Adrenal gland (tissue), 12 donors: ENCODE data around the gene CEP78. TPM values are rescaled to one million over a fixed set of nuclear protein-coding genes. Genes with fewer than 3 reads are reported as not detected.

Experiments used
- DNase-seq, 7 donors: peaks; one replicate each; pipeline ENCODE4 v3.0.0-alpha.2; 2019 to 2020
- H3K27ac ChIP-seq, 5 donors: fragments of 200-600 bp; sonication (generic) in 4 of 5; 1 replicate in 3 of 5; 2 replicates in 2 of 5; pipeline versions ENCODE4 v1.5.1 to v1.8.0; 2016 to 2020; ENCODE audit warnings: mild to moderate bottlenecking in 1 of 5
- H3K27me3 ChIP-seq: fragments of 200-600 bp; 2 replicates; pipeline ENCODE4 v1.8.0; 2021
- H3K36me3 ChIP-seq, 2 donors: fragments of 200-600 bp; replicated peaks in 1 of 2; 1 replicate in 1 of 2; 2 replicates in 1 of 2; pipeline versions ENCODE4 v1.5.1 to v1.8.0; 2018 to 2022
- H3K4me1 ChIP-seq, 2 donors: fragments of 200-600 bp; replicated peaks in 1 of 2; 1 replicate in 1 of 2; 2 replicates in 1 of 2; pipeline versions ENCODE4 v1.5.1 to v1.8.0; 2018 to 2021
- H3K4me3 ChIP-seq, 4 donors: fragments of 200-600 bp; sonication (generic) in 3 of 4; one replicate each; pipeline ENCODE4 v1.5.1; 2016 to 2018
- H3K9me3 ChIP-seq, 3 donors: fragments of 200-600 bp; sonication (generic) in 1 of 3; replicated peaks in 1 of 3; 1 replicate in 2 of 3; 2 replicates in 1 of 3; pipeline versions ENCODE4 v1.5.1 to v1.8.0; 2016 to 2021
- POLR2A ChIP-seq, 2 donors: fragments of 450-650 bp; IDR thresholded peaks; one replicate each; pipeline ENCODE4 v1.6.1; 2017; ENCODE audit warnings: antibody characterized with exemption in 2 of 2, mild to moderate bottlenecking in 2 of 2, moderate library complexity in 1 of 2
- WGBS, 4 donors: extraction: QIAGEN DNeasy Blood & Tissue Kit in 2 of 4; methylation state at CpG; one replicate each; pipeline versions ENCODE4 v1.1.5 to v1.1.7; 2013 to 2017; 5-methylcytosine and 5-hydroxymethylcytosine counted together
- intact Hi-C, 2 donors: fragments of 100-400 bp; cut with DNase I; formaldehyde crosslinking; loops; one replicate each; pipeline versions ENCODE4 v1.14.1 to v1.15.0; 2022 to 2023
- polyA plus RNA-seq, 3 donors: library from polyadenylated mRNA; stranded (reverse); fragments of 200-250 nt in 2 of 3; fragments of 350-450 nt in 1 of 3; fragmentation: Illumina TruSeq in 1 of 3; extraction: RNeasy Lipid Tissue Mini Kit (QIAGEN cat#74804) in 1 of 3; gene quantifications; one replicate each; pipeline ENCODE4 v1.2.3, GENCODE V29; 2013 to 2014
- total RNA-seq, 9 donors: library from RNA; depleted of rRNA in 4 of 9; stranded (reverse); fragments of >200 nt in 4 of 9; fragments of 120-200 nt in 1 of 9; fragmentation: NEBNext Ultra II Directional in 1 of 9; extraction: Animal tissue kit (Norgen Biotek cat#: 25700) in 1 of 9; gene quantifications; one replicate each; pipeline versions ENCODE4 v1.1.0 to v1.2.4, GENCODE V29; 2013 to 2023
- TF ChIP-seq, protein P1 (sequence below), 6 experiments: fragments of 450-650 bp in 4 of 6; fragments of 200-600 bp in 2 of 6; sonication (generic) in 1 of 6; IDR thresholded peaks; 1 replicate in 5 of 6; 2 replicates in 1 of 6; pipeline versions ENCODE4 v1.5.1 to v1.8.0; 2016 to 2021; ENCODE audit warnings: antibody characterized with exemption in 6 of 6, mild to moderate bottlenecking in 2 of 6, moderate library complexity in 1 of 6
- donor health status: healthy with polysubstance abuse.
- donor health status: Bipolar disorder and iron deficiency.
- donor health status: DM: yes; HTN: yes; CAD: no.
- donor health status: DM: no; HTN: no; CAD: no.
- donor health status: DM: no; HTN: no; CAD: no.
- donor health status: DM: yes; HTN: yes; CAD: no.

CEP78 gene
- total and polyA plus RNA-seq, 12 donors = 5.5 to 18.5 (median 10.0) TPM

DNA sequence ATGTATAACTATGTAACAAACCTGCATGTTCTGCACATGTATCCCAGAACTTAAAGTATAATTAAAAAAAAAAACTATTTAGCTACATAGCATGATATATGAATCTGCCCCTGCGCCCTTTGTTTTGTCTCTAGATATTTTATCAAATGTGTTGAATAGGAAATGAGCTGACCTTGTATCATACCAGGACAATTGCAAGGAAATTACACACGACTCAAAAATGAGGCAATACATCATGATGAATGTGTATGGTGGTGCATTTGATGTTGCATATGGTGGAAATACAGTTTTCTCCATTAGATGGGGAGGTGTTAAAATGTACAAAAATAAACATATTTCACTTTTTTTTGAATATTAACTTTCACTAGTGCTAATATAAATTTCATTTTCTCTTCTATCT lies 28.6 kb upstream of the CEP78 start:
- TF ChIP-seq, protein P1, sequence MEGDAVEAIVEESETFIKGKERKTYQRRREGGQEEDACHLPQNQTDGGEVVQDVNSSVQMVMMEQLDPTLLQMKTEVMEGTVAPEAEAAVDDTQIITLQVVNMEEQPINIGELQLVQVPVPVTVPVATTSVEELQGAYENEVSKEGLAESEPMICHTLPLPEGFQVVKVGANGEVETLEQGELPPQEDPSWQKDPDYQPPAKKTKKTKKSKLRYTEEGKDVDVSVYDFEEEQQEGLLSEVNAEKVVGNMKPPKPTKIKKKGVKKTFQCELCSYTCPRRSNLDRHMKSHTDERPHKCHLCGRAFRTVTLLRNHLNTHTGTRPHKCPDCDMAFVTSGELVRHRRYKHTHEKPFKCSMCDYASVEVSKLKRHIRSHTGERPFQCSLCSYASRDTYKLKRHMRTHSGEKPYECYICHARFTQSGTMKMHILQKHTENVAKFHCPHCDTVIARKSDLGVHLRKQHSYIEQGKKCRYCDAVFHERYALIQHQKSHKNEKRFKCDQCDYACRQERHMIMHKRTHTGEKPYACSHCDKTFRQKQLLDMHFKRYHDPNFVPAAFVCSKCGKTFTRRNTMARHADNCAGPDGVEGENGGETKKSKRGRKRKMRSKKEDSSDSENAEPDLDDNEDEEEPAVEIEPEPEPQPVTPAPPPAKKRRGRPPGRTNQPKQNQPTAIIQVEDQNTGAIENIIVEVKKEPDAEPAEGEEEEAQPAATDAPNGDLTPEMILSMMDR (IDR thresholded peaks at IDR 0.05) = no peak
- no peak for TF ChIP-seq POLR2A (IDR thresholded peaks at IDR 0.05)

DNA sequence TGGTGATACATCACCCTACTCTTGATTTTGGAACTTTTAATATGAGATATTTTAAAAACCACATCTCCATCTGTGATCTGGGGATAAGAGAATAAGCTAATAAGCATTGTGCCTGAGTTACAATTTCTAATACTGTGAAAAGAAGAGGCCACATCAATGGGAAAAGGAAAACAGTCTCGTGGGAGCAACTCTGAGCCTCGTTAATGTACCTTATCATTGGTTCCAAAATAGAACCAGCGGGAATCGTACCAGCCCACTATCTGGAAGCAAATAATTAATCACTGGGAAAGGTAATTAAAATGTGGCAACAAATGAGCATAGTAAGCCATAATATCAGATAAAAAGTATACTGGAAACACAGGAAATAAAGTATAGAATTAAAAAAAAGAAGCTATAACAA lies 28.0 kb upstream of the CEP78 start:
- no peak for DNase-seq
- 52 to 69% (median 62%) methylated on average over 4 of the region's 4 CpGs for WGBS, 4 donors
- no peak overlapping the region for H3K27ac ChIP-seq

More for the DNA sequence above, 28.6 kb upstream of the CEP78 start:
- Histone ChIP-seq H3K27me3 (no peaks in the 10 kb centered on the region), H3K4me3 (no peak overlapping the region), H3K4me1 (no peaks in the 10 kb centered on the region), H3K9me3 (no peaks in the 10 kb centered on the region), H3K27ac (no peak overlapping the region), H3K36me3 (no peaks in the 10 kb centered on the region)
- 26 to 43% (median 39%) methylated on average over 2 of the region's 2 CpGs for WGBS, 4 donors
- intact Hi-C loops = no loop called here
- DNase-seq = no peak

DNA sequence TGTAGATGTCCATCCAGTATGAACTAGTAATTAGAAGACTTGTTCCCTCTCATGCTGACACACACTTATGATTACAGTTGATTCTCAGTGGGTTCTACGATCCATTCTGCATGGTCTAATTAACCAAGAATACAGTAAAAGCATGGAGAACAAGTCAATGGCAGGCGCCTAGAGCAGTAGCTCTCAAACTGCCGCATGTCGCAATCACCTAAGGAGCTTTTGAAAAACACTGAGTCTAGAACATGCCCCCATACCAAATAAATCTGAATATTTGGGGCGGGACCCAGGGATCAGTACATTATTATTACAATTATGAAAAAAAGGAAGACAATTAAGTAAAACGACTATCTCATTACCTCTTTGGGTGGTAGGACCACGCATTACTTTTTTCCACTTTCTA lies 26.7 kb upstream of the CEP78 start:
- DNase-seq = no peak
- no peak for TF ChIP-seq POLR2A (IDR thresholded peaks at IDR 0.05)
- TF ChIP-seq, protein P1 (IDR thresholded peaks at IDR 0.05) = no peak
- Histone ChIP-seq H3K4me3 (no peak overlapping the region), H3K36me3 (no peaks in the 10 kb centered on the region), H3K27me3 (no peaks in the 10 kb centered on the region), H3K9me3 (no peaks in the 10 kb centered on the region), H3K27ac (no peak overlapping the region), H3K4me1 (no peaks in the 10 kb centered on the region)
- intact Hi-C loops = no loop called here
- WGBS, 4 donors = 90% methylated on average over 7 of the region's 7 CpGs

More for the DNA sequence above, 28.0 kb upstream of the CEP78 start:
- Histone ChIP-seq H3K4me1 (no peaks in the 10 kb centered on the region), H3K4me3 (no peak overlapping the region), H3K9me3 (no peaks in the 10 kb centered on the region), H3K27me3 (no peaks in the 10 kb centered on the region), H3K36me3 (no peaks in the 10 kb centered on the region)
- TF ChIP-seq, protein P1 (IDR thresholded peaks at IDR 0.05) = no peak
- TF ChIP-seq POLR2A (IDR thresholded peaks at IDR 0.05) = no peak
- intact Hi-C loops = no loop called here

DNA sequence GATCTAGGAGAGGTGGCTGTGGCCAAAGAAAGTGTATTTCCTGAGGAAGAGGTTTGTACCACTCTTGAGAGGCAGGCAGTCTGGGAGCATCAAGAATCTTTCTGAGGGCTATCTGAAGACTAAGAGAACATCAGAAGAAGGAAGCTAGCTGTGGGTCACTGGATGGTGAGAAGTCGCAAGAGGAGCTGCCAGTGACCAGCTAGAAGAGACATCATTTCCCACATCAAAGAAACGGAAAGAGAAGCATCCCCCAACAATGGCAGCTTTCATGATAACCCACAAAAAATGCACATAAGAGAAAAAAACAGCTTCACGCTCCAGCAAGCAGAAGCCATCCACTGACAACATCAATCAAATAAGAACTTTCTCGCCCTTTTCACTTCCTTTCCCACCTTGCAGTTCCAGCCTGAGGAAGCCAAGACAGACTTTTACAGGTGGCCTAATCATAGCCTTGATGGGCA lies 25.0 kb upstream of the CEP78 start:
- DNase-seq = no peak
- 73 to 81% (median 76%) methylated on average over 4 of the region's 4 CpGs for WGBS, 4 donors
- Histone ChIP-seq H3K27ac (no peak overlapping the region), H3K4me1 (no peaks in the 10 kb centered on the region), H3K9me3 (no peaks in the 10 kb centered on the region), H3K27me3 (no peaks in the 10 kb centered on the region), H3K4me3 (no peak overlapping the region), H3K36me3 (no peaks in the 10 kb centered on the region)
- intact Hi-C loops = no loop called here
- TF ChIP-seq, protein P1 (IDR thresholded peaks at IDR 0.05) = no peak
- TF ChIP-seq POLR2A (IDR thresholded peaks at IDR 0.05) = no peak
